CD4-positive, alpha-beta T cell treated with Interleukin-15 for 4 hours (primary cell): ENCODE data around the gene TOPAZ1.
"Not testable (repeated sequence)": the region's sequence is repeated elsewhere in the genome, so short reads cannot be mapped to it uniquely, and the experiment has no call there.

Source experiments
- DNase-seq: peaks from one replicate; pipeline ENCODE4 v3.0.0-alpha.2; 2020; ENCODE audit warnings: low spot score

The TOPAZ1 gene

GRCh38 chr3:44334326-44334725 lies 92.6 kb downstream of the TOPAZ1 start:
- no peak for DNase-seq

GRCh38 chr3:44337248-44337785 lies 95.6 kb downstream of the TOPAZ1 start:
- DNase-seq: no peak

GRCh38 chr3:44338010-44338827 lies 96.5 kb downstream of the TOPAZ1 start, which contains the start of gene TCAIM:
TCAIM (plus strand) TSS chr3:44338766; CDS start chr3:44354783, 16,017 bp downstream.
- DNase-seq: peak; percentile 99

- no peak for DNase-seq
These were observed 97.1 kb downstream of the TOPAZ1 start for GRCh38 chr3:44338828-44339127.

- no peak for DNase-seq
These were observed 97.7 kb downstream of the TOPAZ1 start for GRCh38 chr3:44339181-44340057.

GRCh38 chr3:44340058-44340395 lies 98.3 kb downstream of the TOPAZ1 start:
- no peak for DNase-seq

- no peak for DNase-seq
These were observed 100.6 kb downstream of the TOPAZ1 start for GRCh38 chr3:44342176-44342790.

GRCh38 chr3:44343421-44343820 lies 101.7 kb downstream of the TOPAZ1 start:
- no peak for DNase-seq

GRCh38 chr3:44346590-44346989 lies 104.9 kb downstream of the TOPAZ1 start:
- DNase-seq: not testable (repeated sequence)

- no peak for DNase-seq
These were observed 107.3 kb downstream of the TOPAZ1 start for GRCh38 chr3:44348993-44349392.

- DNase-seq: no peak
These were observed 111.8 kb downstream of the TOPAZ1 start for GRCh38 chr3:44353355-44353924.

GRCh38 chr3:44355362-44356033 lies 113.8 kb downstream of the TOPAZ1 start:
- DNase-seq: no peak

GRCh38 chr3:44359146-44359751 lies 117.6 kb downstream of the TOPAZ1 start:
- DNase-seq: no peak

GRCh38 chr3:44363591-44363990 lies 121.9 kb downstream of the TOPAZ1 start:
- DNase-seq: no peak

GRCh38 chr3:44365952-44366351 lies 124.3 kb downstream of the TOPAZ1 start:
- no peak for DNase-seq

- no peak for DNase-seq
These were observed 133.8 kb downstream of the TOPAZ1 start for GRCh38 chr3:44375450-44375849.
